ENCODE results near the gene DUSP22. TPM values are rescaled to one million over a fixed set of nuclear protein-coding genes. Genes with fewer than 3 reads are reported as not detected.
"Not testable (repeated sequence)": the region's sequence is repeated elsewhere in the genome, so short reads cannot be mapped to it uniquely, and the experiment has no call there.

Gene DUSP22
- total and polyA plus RNA-seq, 7 donors = 31.6 to 58.0 (median 49.7) TPM

GRCh38 chr6:323730-324088 lies 31.4 kb downstream of the DUSP22 start:
- H3K36me3 ChIP-seq (ENCODE audit: insufficient read depth in 1 of 2, low read depth in 1 of 2) = no peaks in the 10 kb centered on the region
- no peak overlapping the region for H3K4me3 ChIP-seq
- WGBS, 3 donors = 76 to 79% (median 79%) methylated on average over 4 of the region's 4 CpGs
- intact Hi-C loops (cut with DNase I) = no loop called here
- H3K4me1 ChIP-seq = peaks cover 14% of the 10 kb centered on the region
- H3K27me3 ChIP-seq (ENCODE audit: insufficient read depth in 3 of 3, low read length in 2 of 3) = no peaks in the 10 kb centered on the region
- no peak for ATAC-seq
- no peaks in the 10 kb centered on the region for H3K9me3 ChIP-seq
- TF ChIP-seq, protein P1, sequence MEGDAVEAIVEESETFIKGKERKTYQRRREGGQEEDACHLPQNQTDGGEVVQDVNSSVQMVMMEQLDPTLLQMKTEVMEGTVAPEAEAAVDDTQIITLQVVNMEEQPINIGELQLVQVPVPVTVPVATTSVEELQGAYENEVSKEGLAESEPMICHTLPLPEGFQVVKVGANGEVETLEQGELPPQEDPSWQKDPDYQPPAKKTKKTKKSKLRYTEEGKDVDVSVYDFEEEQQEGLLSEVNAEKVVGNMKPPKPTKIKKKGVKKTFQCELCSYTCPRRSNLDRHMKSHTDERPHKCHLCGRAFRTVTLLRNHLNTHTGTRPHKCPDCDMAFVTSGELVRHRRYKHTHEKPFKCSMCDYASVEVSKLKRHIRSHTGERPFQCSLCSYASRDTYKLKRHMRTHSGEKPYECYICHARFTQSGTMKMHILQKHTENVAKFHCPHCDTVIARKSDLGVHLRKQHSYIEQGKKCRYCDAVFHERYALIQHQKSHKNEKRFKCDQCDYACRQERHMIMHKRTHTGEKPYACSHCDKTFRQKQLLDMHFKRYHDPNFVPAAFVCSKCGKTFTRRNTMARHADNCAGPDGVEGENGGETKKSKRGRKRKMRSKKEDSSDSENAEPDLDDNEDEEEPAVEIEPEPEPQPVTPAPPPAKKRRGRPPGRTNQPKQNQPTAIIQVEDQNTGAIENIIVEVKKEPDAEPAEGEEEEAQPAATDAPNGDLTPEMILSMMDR (IDR thresholded peaks at IDR 0.05) = no peak
- DNase-seq = no peak
- H3K27ac ChIP-seq = no peak overlapping the region

DNA sequence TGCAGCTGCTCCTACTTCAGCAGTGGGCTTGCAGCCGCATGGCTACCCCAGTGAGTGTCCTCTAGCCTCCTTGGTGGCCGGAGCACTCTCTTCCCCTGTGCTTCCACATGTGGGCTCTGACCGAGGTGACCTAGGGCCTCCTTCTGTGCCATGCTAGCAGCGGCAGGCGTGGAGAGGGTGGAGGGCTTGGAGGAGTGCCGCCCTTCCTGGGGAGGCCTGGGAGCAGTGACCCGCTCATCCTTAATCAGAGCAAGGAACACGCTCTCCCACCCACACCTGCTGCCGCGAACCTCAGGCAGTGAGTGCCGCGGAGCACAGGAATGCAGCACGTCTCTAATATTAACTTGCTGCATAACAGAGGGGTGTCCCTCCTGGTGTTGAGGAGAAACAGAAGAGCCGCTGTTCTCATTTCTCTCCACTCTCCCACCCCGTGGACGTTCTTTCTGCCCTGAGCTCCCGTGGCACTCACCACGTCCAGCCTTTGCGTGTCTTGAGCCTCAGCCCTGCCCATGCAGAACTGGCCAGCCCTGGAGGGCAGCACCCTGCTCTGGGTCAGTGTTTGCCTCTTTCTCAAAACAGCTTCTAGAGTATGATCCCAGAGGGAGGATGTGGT lies 31.9 kb downstream of the DUSP22 start:
- no peak for ATAC-seq
- TF ChIP-seq, protein P1 (IDR thresholded peaks at IDR 0.05) = no peak
- H3K36me3 ChIP-seq (ENCODE audit: insufficient read depth in 1 of 2, low read depth in 1 of 2) = no peaks in the 10 kb centered on the region
- 81 to 84% (median 83%) methylated on average over 19 of the region's 19 CpGs for WGBS, 3 donors
- H3K27me3 ChIP-seq (ENCODE audit: insufficient read depth in 3 of 3, low read length in 2 of 3) = no peaks in the 10 kb centered on the region
- no peak overlapping the region for H3K27ac ChIP-seq
- H3K4me3 ChIP-seq = no peak overlapping the region
- no peaks in the 10 kb centered on the region for H3K9me3 ChIP-seq
- no peak for DNase-seq
- peaks cover 14% of the 10 kb centered on the region for H3K4me1 ChIP-seq
- intact Hi-C loops (cut with DNase I) = no loop called here

DNA sequence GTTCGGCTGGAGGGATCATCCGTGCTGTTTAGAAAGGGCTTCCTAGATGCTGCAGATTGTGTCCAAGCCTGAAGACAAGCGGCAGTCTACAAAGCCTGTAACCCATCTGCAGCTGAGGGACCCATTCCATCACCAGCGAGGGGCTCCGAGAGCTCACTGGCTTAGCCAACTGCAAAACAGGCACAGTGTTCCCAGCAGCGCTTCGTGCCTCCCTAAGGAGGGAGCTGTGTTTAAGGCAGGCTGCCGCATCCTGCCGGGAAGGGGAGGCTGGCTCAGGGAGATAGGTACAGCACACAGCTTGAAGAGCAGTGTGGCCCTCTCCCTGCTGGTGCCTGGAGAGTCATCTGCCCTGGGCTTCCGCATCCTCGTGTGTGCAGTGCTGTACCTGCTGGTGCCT lies 32.4 kb downstream of the DUSP22 start:
- TF ChIP-seq, protein P1 (IDR thresholded peaks at IDR 0.05) = no peak
- Histone ChIP-seq H3K27ac (no peak overlapping the region), H3K4me1 (peaks cover 14% of the 10 kb centered on the region), H3K9me3 (no peaks in the 10 kb centered on the region), H3K36me3 (ENCODE audit: insufficient read depth in 1 of 2, low read depth in 1 of 2) (no peaks in the 10 kb centered on the region), H3K4me3 (no peak overlapping the region), H3K27me3 (ENCODE audit: insufficient read depth in 3 of 3, low read length in 2 of 3) (no peaks in the 10 kb centered on the region)
- DNase-seq (no peak), ATAC-seq (no peak)
- intact Hi-C loops (cut with DNase I) = no loop called here
- 84 to 85% (median 85%) methylated on average over 11 of the region's 11 CpGs for WGBS, 3 donors

- WGBS, 3 donors = 89 to 92% (median 89%) methylated on average over 14 to 16 of the region's 16 CpGs
- DNase-seq; ATAC-seq; intact Hi-C loops (cut with DNase I); H3K36me3 ChIP-seq (ENCODE audit: insufficient read depth in 1 of 2, low read depth in 1 of 2); H3K9me3 ChIP-seq; H3K27ac ChIP-seq; H3K27me3 ChIP-seq (ENCODE audit: insufficient read depth in 3 of 3, low read length in 2 of 3); H3K4me3 ChIP-seq: not testable (repeated sequence)
- H3K4me1 ChIP-seq = peaks cover 14% of the 10 kb centered on the region
Observed at GRCh38 chr6:325161-325860, 33.0 kb downstream of the DUSP22 start.

- H3K27ac ChIP-seq; H3K4me3 ChIP-seq; H3K36me3 ChIP-seq (ENCODE audit: insufficient read depth in 1 of 2, low read depth in 1 of 2); ATAC-seq; H3K27me3 ChIP-seq (ENCODE audit: insufficient read depth in 3 of 3, low read length in 2 of 3); H3K9me3 ChIP-seq; DNase-seq; intact Hi-C loops (cut with DNase I): not testable (repeated sequence)
- WGBS, 3 donors = 68 to 76% (median 74%) methylated on average over 9 of the region's 9 CpGs
- peaks cover 14% of the 10 kb centered on the region for H3K4me1 ChIP-seq
Observed at GRCh38 chr6:326066-326465, 33.8 kb downstream of the DUSP22 start.

Data from psoas muscle (tissue), 8 donors.